ENCODE results near the gene DDX39A.
"Not testable (repeated sequence)": the region's sequence is repeated elsewhere in the genome, so short reads cannot be mapped to it uniquely, and the experiment has no call there.

DDX39A gene

DNA sequence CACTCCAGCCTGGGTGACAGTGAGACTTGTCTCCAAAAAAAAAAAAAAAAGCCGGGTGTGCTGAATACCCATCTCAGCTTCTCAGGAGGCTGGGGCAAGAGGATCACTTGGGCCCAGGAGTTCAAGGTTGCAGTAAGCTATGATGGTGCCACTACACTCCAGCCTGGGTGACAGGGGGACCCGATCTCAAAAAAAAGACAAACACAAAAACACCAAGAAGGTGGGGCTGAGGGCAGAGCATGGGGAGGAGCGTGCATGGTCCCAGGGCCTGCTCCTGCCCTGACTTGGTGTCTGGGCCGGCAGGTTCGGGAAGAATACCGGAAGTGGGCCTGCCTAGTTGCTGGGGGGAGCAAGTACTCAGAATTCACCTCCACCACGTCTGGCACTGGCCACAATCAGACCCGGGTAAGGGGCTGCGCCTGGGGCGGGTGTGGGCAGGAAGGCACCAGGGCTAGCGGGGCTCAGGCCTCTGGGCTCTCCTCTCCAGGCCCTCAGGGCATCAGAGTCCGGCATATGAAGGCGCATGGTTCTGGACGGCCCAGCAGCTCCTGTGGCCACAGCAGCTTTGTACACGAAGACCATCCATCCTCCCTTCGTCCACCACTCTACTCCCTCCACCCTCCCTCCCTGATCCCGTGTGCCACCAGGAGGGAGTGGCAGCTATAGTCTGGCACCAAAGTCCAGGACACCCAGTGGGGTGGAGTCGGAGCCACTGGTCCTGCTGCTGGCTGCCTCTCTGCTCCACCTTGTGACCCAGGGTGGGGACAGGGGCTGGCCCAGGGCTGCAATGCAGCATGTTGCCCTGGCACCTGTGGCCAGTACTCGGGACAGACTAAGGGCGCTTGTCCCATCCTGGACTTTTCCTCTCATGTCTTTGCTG is 11.3 kb downstream of the DDX39A start:
- DNase-seq, result no peak

DNA sequence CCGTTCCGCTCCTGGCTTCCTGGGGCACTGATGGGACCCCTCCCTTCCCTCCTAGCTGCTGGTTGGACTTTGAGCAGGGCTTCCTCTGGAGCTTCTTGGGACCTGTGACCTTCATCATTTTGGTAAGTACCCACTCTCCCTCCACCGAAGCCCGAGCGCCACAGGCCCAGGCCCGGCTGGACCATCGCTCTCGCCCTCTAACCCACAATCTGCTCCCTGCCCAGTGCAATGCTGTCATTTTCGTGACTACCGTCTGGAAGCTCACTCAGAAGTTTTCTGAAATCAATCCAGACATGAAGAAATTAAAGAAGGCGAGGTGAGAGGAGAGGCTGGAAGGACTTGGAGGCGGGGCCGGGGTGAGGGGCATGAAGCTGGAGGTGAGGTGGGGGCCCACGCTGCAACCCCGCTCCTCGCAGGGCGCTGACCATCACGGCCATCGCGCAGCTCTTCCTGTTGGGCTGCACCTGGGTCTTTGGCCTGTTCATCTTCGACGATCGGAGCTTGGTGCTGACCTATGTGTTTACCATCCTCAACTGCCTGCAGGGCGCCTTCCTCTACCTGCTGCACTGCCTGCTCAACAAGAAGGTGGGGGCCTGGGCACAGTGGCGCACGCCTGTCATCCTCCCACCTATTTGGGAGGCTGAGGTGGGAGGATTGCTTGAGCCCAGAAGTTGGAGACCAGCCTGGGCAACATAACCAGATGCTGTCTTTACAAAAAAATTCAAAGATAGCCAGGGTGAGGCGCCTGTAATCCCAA is 12.3 kb downstream of the DDX39A start:
- DNase-seq, result no peak

DNA sequence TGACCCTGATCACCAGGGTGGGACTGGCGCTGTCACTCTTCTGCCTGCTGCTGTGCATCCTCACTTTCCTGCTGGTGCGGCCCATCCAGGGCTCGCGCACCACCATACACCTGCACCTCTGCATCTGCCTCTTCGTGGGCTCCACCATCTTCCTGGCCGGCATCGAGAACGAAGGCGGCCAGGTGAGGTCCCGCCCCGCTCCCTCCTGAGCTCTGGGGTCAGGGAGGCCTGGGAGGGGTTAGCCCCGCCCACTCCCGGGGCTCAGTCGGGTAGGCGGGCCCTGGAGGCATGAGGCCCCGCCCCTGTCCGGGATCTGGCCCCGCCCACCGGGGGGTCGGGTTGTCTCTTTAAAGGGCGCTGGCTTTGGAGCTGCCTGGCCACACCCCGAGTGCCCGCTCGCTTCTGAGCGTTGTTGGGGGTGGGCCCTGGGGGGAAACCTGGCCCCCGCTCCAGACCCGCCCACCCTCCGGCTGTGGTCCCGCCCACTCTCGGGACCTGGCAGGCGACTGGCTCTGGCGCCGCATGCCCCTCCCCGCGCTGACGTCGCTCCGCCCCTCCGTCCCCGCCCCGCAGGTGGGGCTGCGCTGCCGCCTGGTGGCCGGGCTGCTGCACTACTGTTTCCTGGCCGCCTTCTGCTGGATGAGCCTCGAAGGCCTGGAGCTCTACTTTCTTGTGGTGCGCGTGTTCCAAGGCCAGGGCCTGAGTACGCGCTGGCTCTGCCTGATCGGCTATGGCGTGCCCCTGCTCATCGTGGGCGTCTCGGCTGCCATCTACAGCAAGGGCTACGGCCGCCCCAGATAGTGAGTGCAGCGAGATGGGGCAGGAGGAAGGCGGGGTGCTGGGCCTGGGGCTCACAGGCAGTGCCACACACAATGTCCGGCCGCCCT is 13.1 kb downstream of the DDX39A start:
- DNase-seq, result peak; percentile 89

DNA sequence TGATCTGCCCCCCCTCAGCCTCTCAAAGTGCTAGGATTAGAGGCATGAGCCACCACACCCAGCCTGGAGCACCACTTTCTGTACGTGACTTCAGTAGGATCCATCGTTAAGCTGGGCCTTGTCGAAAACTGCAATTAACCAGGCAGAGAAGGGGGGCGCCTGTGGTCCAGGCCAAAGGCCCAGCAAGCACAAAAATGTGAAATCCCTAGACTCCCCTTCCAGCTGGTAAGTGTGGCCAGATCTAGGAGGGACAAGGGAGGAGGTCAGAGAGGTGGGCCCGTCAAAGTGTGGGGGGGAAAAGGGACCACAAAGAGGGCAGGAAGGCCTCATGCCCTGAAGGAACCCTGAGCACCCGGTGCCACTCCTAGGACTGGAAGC is 13.8 kb downstream of the DDX39A start:
- DNase-seq, result no peak

DNA sequence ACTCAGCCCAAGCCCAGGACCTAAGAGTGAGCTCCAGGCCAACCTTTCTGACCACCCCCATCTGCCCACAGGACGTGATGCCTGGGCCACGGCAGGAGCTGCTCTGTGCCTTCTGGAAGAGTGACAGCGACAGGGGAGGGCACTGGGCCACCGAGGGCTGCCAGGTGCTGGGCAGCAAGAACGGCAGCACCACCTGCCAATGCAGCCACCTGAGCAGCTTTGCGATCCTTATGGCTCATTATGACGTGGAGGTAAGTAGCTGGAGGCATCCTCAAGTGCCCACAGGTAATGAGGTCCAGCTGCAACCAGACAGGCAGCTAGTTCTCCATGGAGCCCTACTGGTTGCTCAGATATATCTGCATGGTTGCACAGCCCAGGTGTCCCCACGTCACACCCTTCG is 14.8 kb downstream of the DDX39A start:
- DNase-seq, result no peak

DNA sequence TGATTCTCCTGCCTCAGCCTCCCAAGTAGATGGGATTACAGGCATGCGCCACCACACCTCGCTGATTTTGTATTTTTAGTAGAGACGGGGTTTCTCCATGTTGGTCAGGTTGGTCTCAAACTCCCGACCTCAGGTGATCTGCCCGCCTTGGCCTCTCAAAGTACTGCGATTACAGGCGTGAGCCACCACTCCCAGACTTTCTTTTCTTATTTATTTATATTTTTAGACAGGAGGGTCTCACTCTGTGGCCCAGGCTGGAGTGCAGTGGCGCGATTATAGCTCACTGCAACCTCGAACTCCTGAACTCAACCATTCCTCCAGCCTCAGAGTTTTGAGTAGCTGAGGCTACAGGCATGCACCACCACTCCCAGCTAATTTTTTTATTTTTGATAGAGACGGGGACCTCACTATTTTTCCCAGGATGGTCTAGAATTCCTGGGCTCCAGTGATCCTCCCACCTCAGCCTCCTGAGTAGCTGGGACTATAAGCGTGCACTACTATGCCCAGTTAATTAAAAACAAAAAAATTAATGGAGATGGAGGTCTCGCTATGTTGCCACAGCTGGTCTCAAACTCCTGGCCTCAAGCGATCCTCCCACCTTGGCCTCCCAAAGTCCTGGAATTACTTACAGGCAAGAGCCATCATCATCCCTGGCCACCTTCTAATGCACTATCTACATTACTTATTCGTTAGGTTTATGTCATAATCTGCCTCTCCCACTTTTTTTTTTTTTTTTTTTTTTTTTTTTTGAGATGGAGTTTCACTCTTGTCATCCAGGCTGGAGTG is 15.8 kb downstream of the DDX39A start:
- DNase-seq, result not testable (repeated sequence)

DNA sequence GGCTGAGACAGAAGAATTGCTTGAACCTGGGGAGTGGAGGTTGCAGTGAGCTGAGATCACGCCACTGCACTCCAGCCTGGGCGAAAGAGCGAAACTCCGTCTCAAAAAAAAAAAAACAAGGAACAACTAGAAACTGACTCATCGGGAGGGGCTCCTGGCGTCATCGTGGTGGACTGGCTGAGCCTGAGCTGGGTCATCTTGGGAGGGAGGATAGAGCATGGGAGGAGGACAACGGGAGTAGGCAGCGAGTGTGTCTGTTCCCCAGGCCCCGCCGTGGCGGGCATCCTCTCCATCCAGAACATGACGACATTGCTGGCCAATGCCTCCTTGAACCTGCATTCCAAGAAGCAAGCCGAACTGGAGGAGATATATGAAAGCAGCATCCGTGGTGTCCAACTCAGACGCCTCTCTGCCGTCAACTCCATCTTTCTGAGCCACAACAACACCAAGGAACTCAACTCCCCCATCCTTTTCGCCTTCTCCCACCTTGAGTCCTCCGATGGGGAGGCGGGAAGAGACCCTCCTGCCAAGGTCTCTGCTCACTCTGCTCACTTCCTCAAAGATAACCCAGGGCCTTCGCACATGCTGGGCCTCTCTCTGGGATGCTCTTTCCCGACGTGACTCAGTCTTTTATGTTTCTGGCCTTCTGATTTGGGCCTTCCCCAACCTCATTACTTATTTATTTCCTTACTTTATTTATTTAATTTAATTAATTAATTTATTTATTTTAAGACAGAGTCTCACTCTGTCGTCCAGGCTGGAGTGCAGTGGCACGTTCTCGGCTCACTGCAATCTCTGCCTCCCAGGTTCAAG is 16.6 kb downstream of the DDX39A start:
- DNase-seq, result no peak

DNA sequence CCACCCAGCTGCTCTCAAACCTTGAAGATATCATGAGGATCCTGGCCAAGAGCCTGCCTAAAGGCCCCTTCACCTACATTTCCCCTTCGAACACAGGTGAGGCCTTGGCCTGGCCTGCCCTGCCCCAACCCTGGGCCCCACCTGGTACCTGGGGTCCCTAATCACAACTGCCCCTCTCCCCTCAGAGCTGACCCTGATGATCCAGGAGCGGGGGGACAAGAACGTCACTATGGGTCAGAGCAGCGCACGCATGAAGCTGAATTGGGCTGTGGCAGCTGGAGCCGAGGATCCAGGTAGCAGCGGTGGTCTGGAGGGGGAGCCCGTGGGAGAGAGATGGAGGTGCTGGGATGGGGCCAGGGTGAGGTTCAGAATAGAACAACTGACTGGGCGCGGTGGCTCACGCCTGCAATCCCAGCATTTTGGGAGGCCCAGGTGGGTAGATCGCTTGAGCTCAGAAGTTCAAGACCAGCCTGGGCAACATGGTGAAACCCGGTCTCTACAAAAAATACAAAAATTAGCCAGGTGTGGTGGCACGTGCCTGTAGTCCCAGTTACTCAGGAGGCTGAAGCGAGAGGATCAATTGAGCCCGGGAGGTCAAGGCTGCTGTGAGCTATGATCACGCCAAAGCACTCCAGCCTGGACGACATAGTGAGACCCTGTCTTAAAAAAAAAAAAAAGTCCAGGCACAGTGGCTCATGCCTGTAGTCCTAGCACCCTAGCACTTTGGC is 17.5 kb downstream of the DDX39A start:
- no peak for DNase-seq

DNA sequence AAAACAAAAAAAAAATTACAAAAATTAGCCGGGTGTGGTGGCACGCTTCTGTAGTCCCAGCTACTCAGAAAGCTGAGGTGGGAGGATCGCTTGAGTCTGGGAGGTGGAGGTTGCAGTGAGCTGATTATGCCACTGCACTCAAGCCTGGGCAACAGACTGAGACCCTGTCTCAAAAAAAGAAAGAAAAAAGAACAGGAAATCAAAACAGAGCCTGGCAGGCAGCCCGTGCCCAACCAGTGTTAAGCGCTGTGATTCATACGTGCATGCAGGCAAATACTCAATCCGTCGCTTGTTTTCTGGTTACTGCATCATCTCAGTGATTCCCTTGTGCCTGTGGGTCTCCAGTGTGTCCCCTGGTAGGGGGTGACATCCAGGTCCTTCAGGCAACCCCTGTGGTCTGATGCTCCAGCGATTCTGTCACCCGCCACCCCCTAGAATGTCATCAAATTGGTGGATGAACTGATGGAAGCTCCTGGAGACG is 18.1 kb downstream of the DDX39A start:
- no peak for DNase-seq

DNA sequence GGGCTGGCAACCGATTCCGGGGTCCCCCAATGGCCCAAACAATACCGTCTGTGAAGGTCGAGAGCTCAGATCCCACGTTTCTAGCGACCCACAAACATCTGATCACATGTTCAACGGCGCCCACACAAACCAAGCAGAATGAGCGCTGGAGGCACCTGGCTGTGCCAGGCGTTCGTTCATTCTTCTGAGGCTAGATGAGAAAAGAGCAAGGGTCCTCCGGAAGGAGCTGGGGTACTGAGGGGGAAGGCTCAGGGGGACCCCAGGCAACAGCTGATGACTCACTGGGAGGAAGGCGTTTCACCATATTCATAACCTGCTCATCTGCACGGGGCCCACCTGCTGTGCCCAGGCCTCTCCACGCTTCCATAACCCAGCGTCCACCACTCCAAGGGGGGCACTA is 22.0 kb downstream of the DDX39A start:
- not testable (repeated sequence) for DNase-seq

DNA sequence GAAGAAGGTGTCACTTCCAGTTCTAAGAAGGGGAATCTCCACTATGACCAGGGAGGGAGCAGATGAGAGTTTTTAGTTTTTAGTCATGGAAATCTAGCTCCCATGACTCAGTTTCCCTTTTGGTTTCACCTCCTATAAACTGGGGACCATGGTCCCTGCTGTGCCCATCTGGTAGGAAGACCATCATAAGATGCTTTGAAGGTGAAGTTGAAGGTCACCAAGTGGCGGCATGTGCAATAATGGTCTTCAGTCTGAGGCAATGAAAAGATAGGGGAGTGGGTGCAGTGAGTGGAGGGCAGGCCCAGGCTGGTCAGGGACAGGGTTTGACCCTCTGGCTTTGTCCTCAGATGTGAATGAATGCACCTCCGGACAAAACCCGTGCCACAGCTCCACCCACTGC is 22.4 kb downstream of the DDX39A start:
- DNase-seq, result not testable (repeated sequence)

DNA sequence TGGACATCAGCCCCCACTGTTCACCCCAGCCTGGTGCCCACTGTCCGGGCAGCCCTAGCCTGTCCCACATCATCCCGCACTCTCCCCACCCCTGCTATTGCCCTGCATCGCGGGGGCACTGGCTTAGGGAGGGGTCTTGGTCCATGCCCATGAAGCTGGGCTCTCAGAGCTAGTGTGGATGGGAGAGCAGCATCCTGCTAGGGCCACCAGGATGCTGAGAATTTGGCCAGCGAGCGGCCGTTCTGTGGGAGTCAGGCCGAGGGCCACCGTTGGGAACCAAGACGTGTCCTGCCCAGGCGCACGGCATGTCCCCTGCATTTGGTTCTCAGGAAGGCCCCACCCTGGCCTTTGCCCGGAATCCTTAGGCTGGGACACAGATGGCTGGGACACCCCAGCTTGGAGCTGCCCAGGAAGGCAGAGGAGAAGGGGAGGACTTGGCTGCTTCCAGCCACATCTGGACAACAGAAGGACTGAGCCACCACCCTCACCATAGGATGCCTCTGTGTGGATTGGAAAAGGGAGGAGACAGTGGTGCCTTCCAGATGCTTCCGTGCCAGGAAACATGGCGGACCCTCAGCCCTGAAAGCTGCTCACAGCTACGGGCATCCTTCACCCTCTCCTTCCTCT is 23.3 kb downstream of the DDX39A start:
- DNase-seq, result no peak

DNA sequence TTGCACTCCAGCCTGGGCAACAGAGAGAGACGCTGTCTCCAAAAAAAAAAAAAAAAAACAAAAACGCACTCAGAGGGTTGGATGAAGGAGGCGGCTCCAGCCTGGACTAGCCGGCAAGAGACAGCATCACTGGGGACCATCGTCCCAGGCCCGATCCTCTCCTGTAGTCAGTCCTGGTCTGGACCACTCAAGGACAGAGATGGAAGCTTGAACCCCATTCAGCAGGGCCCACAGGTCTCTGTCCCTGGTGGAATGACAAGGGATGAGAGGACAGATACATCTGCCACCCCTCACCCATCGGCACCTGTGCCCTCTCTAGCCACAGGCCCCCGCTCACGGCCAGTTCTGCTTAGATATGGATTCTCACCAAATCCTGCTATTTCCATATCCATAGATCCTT is 23.9 kb downstream of the DDX39A start:
- DNase-seq, result no peak

DNA sequence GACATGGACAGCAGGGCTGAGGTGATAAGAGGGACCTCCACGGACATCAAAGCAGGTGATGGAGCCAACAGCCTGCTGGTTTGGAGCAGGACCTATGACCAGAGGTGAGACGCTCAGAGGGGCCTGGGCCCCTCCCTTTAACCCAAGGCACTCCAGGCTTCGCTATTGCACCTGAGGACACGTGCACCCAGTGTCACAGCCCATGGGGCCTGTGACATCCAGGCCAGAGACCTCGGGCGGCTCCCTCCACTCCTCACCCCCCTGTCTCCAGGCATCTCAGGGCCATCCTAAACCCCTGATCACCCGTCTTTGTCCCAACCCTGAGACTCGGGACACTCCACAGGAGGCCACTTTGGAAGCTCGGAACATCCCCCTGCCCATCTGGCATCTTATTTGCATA is 25.0 kb downstream of the DDX39A start:
- no peak for DNase-seq

DNA sequence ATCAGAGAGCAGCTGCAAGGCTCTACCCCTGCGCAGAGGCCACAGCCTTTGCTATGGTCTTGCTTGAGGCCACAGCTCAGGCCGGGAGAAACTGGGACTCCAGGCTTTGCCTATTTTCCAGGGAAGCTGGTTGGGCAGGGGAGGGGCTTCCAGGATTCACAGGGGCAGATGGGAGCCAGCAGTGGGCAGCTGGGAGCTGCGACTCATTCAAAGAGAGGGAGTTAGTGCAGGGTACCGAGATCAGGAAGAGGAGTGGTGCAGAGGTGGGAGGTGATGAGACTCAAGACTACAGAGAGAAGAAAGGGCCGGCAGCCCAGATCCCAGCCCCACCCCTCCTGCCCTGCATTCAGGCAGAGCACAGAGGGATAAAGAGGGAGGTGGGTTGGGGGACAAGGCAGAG is 25.8 kb downstream of the DDX39A start:
- no peak for DNase-seq

DNA sequence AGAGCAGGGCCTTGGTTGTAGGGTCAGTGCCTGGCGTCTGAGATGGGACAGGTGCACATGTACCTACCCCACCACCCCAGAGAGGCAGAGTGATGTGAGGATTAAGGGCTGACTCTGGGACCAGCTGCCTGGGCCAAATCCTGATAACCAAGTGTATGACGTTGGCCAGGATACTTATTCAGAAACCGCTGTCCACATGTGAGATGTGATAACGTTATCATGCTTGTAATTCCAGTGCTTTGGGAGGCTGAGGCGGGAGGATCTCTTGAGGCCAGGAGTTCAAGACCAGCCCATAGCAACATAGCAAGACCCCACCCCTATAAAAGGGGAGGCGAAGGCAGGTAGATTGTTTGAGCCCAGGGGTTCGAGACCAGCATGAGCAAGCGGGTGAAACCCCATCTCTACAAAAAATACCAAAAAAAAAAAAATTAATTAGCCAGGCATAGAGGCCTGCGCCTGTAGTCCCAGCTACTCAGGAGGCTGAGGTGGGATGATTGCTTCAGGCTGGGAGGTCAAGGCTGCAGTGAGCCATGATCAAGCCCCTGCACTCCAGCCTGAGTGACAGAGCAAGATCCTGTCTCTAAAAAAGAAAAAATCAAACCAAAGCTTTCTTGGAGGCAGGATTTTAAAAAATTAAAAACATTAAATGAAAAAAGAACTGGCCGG is 27.9 kb downstream of the DDX39A start:
- DNase-seq, result no peak

DNA sequence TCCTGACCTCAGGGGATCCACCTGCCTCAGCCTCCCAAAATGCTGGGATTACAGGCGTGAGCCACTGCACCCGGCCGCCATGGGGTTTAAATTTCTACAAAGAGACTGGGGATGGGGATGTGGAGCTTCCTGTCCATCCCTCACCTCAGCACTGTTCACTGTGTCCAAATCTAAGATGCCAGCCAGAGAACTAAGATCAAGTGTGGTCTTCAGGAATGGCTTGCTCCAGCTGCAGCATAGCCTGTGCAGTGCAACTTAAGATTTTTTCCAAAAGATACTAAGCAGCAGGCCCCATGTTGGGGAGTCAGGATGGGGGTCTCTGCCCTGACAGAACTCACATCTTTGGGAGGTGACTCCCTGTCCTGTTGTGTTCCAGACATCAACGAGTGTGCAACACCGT is 28.6 kb downstream of the DDX39A start:
- DNase-seq, result no peak

DNA sequence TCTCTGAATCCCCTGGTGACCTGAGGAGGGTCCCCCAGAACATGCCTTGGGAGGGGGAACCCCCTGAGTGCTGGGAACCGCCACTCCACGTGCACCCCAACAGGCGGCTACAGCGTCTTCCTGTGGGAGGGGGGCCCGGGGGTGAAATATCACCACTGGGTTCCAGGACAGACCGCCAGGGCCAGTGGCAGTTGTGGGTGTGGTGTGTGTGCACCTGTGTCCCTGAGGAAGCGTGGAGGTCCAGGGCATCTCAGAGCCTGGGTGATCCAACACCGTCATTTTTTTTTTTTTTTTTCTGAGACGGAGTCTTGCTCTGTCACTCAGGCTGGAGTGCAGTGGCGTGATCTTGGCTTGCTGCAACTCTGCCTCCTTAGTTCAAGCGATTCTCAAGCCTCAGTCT is 33.6 kb downstream of the DDX39A start:
- no peak for DNase-seq

Measured in activated naive CD4-positive, alpha-beta T cell treated with anti-CD3 and anti-CD28 coated beads, Interleukin-2, amount 50 U/mL, for 16 hours (primary cell).